GM12801 (cell line): ENCODE results near the gene TENT4B.

Source experiments
- TF ChIP-seq, protein P1 (sequence below): IDR thresholded peaks from one replicate; pipeline ENCODE4 v1.5.1; 2011; ENCODE audit warnings: control low read depth; ENCODE audit not compliant: insufficient read length; ENCODE audit errors: extremely low read depth

TENT4B gene

DNA sequence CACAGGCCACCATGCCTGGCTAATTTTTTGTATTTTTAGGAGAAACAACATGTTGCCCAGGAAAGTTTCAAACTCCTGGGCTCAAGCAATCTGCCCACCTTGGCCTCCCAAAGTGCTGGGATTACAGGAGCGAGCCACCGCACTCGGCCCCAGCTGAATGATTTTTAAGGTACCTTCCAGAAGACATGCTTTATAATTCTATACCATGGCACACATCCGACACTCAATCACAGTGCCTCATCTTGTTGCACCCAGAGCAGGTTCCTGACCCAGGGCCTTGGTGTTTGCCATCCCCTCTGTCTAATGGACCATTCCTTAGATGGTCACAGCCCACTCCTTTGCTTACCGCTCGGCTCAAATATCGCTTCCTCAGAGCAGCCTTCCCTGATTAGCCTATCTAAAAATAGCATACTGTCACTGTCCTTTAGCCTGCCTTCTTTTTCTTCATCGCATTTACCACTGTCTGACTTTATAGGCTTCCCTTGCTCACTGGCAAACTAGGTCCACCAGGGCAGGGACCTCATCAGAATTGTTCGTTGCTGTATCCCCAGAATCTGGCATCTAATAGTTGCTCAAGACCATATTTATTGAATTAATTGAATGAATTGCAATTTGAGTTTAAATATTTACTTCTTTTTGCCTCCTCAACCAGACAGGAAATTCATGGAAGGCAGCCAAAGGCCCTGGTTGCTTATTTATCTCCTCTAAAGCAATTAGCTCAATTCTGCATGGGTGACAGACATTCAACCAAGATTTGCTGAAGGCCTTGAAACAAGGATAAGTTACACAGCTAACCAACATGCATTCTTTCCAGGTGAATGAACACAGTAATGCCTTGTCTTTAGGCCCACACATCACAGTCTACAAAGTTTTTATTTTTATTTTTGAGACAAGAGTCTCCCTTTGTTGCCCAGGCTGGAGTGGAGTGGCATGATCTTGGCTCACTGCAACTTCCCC lies 6.3 kb upstream of the TENT4B start:
- TF ChIP-seq, protein P1, sequence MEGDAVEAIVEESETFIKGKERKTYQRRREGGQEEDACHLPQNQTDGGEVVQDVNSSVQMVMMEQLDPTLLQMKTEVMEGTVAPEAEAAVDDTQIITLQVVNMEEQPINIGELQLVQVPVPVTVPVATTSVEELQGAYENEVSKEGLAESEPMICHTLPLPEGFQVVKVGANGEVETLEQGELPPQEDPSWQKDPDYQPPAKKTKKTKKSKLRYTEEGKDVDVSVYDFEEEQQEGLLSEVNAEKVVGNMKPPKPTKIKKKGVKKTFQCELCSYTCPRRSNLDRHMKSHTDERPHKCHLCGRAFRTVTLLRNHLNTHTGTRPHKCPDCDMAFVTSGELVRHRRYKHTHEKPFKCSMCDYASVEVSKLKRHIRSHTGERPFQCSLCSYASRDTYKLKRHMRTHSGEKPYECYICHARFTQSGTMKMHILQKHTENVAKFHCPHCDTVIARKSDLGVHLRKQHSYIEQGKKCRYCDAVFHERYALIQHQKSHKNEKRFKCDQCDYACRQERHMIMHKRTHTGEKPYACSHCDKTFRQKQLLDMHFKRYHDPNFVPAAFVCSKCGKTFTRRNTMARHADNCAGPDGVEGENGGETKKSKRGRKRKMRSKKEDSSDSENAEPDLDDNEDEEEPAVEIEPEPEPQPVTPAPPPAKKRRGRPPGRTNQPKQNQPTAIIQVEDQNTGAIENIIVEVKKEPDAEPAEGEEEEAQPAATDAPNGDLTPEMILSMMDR: no peak

DNA sequence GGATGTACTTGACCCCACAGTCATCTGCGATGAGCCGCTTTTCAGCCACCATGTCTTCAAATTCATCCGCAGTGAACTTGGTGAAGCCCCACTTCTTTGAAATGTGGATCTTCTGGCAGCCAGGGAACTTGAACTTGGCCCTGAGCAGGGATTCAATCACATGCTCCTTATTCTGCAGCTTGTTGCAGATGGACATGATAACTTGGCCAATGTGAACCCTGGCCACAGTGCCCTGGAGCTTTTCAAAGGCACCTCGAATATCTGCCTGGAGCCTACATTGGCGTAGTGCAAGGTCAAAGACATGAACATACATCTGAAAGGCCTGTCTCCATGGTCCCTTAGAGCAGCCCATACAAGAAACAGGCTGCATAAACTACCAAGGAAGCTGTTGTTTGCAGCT lies 1.8 kb upstream of the TENT4B start:
- TF ChIP-seq, protein P1: no peak

DNA sequence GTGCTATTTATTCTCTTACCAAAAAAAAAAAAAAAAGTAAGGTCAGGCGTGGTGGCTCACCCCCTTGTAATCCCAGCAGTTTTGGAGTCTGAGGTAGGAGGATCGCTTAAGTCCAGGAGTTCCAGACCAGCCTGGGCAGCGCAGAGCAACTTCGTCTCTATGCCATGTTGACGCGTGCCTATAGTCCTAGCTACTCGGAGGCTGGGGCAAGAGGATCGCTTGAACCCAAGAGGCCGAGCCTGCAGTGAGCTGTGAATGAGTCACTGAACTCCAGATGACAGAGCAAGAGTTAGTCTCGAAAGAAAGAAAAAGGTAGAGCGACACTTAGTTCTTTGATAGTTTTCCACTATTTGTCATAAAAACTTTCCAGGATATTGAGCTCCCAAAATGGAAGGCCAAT lies 1.4 kb upstream of the TENT4B start:
- TF ChIP-seq, protein P1: no peak

DNA sequence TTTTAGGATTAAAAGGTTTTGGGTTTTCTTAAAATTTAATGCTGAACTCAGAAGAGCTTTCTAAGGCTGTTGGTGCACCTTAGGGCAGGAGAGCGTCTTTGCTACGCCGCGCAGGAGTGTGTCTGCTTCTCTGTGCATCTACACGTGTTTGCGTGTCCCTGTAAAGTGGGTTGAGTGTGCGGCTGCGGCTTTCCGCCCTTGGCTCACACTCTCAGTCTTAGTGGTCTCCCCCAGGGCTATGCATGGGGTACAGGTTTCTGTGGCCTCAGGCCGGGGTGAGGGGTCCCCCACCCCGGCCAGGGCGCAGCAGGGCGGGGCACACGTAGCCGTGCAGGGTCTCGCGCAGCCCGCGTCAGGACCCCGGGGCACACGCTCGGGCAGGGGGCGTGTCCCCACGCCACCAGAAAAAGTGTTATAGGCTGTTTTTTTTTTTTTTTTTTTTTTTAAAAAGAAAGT lies 727 bp upstream of the TENT4B start:
- TF ChIP-seq, protein P1: no peak

DNA sequence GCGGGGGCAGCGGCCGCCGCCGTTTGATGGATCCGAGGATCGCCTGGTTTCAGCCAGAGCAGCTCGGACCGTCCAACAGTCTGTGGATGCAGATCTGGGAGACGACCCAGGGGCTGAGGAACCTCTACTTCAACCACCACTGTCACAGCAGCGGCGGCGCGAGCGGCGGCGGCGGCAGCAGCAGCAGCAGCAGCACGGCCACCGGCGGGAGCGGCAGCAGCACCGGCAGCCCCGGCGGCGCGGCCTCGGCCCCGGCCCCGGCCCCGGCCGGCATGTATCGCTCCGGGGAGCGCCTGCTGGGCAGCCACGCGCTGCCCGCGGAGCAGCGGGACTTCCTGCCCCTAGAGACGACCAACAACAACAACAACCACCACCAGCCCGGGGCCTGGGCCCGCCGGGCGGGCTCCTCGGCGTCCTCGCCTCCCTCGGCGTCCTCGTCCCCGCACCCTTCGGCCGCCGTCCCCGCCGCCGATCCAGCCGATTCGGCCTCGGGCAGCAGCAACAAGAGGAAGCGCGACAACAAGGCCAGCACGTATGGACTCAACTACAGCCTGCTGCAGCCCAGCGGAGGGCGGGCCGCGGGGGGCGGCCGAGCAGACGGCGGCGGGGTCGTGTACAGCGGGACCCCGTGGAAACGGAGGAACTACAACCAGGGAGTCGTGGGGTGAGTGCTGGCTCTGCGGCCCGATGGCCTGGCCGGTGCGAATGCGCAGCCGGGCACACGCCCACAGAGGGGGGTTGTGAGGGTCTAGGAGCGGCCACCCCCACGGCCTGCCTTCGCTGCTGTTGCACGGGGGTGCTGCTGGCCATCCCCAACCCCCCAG lies 702 bp downstream of the TENT4B start:
- TF ChIP-seq, protein P1: no peak

DNA sequence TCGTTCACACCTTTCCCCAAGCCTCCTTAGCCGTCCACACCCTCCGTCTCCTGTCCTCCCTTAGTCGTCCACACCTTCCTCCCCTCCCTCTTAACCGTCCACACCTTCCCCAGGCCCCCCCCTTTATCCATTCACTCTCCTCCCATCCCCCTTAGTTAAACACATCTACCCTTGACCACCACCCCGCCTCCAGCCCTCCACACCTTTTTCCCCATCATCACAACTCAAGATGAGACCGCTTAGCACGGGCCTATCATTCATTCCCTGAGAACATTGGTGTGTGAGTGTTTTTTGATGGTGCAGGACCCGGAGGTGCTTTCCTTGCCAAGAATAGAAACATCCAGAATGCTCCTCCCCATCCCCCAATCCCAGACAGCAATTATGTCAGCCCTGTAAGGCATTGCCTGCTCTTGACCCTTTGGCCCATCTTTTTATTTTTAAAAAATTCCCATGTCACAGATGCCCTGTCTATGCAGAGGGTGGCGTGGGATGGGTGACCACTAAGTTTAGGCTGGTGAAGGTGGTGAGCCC lies 1.4 kb downstream of the TENT4B start:
- TF ChIP-seq, protein P1: no peak

DNA sequence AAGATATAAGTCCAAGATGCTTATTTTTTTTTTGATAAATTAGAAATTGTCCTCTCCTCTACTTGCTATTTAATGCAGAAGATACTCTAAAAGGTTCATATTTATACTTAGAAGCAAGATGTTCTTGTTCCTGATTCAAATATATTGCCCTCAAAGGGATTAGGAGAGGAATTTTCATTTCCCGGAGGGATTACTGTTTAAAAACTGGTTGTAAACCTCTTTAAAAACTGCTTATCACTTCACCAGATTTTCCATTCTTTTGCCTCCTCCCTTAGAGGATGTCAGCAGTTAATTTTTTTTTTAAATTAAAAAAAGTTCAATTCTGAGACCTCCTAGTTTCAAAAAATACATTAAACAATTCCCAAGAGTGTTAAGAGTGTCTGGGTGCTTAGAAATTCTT lies 2.8 kb downstream of the TENT4B start:
- TF ChIP-seq, protein P1: no peak
